K562 (cell line): ENCODE results near the gene LMO2. TPM values are rescaled to one million over a fixed set of nuclear protein-coding genes. Genes with fewer than 3 reads are reported as not detected.

Experiments
- CBX5 ChIP-seq: IDR thresholded peaks from 2 replicates; pipeline ENCODE4 v1.6.1; 2014; ENCODE audit warnings: low read depth, borderline replicate concordance
- CHD1 ChIP-seq: fragments of 200-600 bp; sonication (generic); IDR thresholded peaks from one replicate; pipeline ENCODE4 v1.6.1; 2012; ENCODE audit warnings: mild to moderate bottlenecking, moderate library complexity, low read length, inconsistent platforms
- CREM ChIP-seq: IDR thresholded peaks from 2 replicates; pipeline ENCODE4 v1.6.1; 2014; ENCODE audit warnings: antibody characterized with exemption, low read depth
- ETV1 ChIP-seq: fragments of 450-650 bp; conservative IDR thresholded peaks from 2 replicates; pipeline ENCODE4 v1.6.1; 2016; ENCODE audit warnings: missing genetic modification characterization, control low read depth, low read depth, missing compliant biosample characterization
- FOXA1 ChIP-seq: fragments of 450-650 bp; IDR thresholded peaks from 2 replicates; pipeline ENCODE4 v1.6.1; 2016; ENCODE audit warnings: mild to moderate bottlenecking, borderline replicate concordance
- PHF21A ChIP-seq: fragments of 450-650 bp; IDR thresholded peaks from 2 replicates; pipeline ENCODE4 v1.6.1; 2017; ENCODE audit warnings: low read depth, borderline replicate concordance
- POLR2A ChIP-seq: fragments of 450-650 bp; conservative IDR thresholded peaks from 2 replicates; pipeline ENCODE4 v1.6.1; 2016
- POLR2B ChIP-seq: fragments of 450-650 bp; IDR thresholded peaks from 2 replicates; pipeline ENCODE4 v1.6.1; 2018; ENCODE audit warnings: low read depth; ENCODE audit not compliant: partially characterized antibody
- PRMT5 ChIP-seq: sonication (generic); formaldehyde crosslinking; IDR thresholded peaks from 2 replicates; pipeline ENCODE4 v1.5.0; 2020; ENCODE audit warnings: missing genetic modification reagents
- RHOXF2B ChIP-seq: fragments of 250-450 bp; sonication (Bioruptor Pico); conservative IDR thresholded peaks from 2 replicates; pipeline ENCODE4 v1.5.1; 2021
- SMARCC2 ChIP-seq: fragments of 450-650 bp; IDR thresholded peaks from 2 replicates; pipeline ENCODE4 v1.6.1; 2017; ENCODE audit warnings: antibody characterized with exemption, moderate library complexity, mild to moderate bottlenecking, low read depth
- SRSF9 ChIP-seq: fragments of 200-400 bp; formaldehyde crosslinking; IDR thresholded peaks from 2 replicates; pipeline ENCODE4 v1.6.1; 2017; ENCODE audit warnings: low read depth, low read length, borderline replicate concordance
- ZKSCAN3 ChIP-seq: fragments of 250-450 bp; sonication (Bioruptor Pico); IDR thresholded peaks from 2 replicates; pipeline ENCODE4 v1.4.0; 2020
- polyA plus RNA-seq, 8 experiments: library from polyadenylated mRNA; depleted of rRNA in 4 of 8; stranded (reverse) in 5 of 8; unstranded in 3 of 8; fragments of >200 nt; fragmentation: Nextera tagmentation in 2 of 8; fragmentation: Illumina TruSeq in 1 of 8; extraction: Ambion mirVana in 2 of 8; extraction: Trizol in 1 of 8; gene quantifications; 2 replicates each; pipeline versions ENCODE4 v1.2.1 to v1.2.3, GENCODE V29; 2011 to 2014; ENCODE audit warnings: inconsistent platforms in 1 of 8, missing spikeins in 1 of 8
- total RNA-seq, 7 experiments: library from RNA; depleted of rRNA in 6 of 7; stranded (reverse); fragments of >200 nt in 6 of 7; fragmentation: Illumina TruSeq in 2 of 7; extraction: Trizol in 2 of 7; gene quantifications; 2 replicates each; pipeline versions ENCODE4 v1.2.1 to v1.2.3, GENCODE V29; 2011 to 2021; ENCODE audit warnings: low replicate concordance in 1 of 7
- TF ChIP-seq, protein P1 (sequence below): fragments of 450-650 bp; IDR thresholded peaks from 2 replicates; pipeline ENCODE4 v1.7.0; 2016; ENCODE audit warnings: borderline replicate concordance
- TF ChIP-seq, protein P2 (sequence below), 2 experiments: fragments of 450-650 bp in 1 of 2; sonication (generic) in 1 of 2; formaldehyde crosslinking in 1 of 2; IDR thresholded peaks; 2 replicates each; pipeline versions ENCODE4 v1.7.1 to v1.9.0; 2016 to 2022; ENCODE audit warnings: inconsistent platforms in 1 of 2, mild to moderate bottlenecking in 1 of 2, missing genetic modification reagents in 1 of 2
- TF ChIP-seq, protein P3 (sequence below): fragments of 450-650 bp; conservative IDR thresholded peaks from 2 replicates; pipeline ENCODE4 v1.6.1; 2016; ENCODE audit warnings: missing genetic modification characterization, low read depth, mild to moderate bottlenecking, control low read depth, missing compliant biosample characterization

The LMO2 gene
- total and polyA plus RNA-seq, 9 of the 15 experiments (the other 6 are each of a cell fraction or from before 2014, with no cell fraction given) = 6.9 to 126 (median 91.5) TPM

DNA sequence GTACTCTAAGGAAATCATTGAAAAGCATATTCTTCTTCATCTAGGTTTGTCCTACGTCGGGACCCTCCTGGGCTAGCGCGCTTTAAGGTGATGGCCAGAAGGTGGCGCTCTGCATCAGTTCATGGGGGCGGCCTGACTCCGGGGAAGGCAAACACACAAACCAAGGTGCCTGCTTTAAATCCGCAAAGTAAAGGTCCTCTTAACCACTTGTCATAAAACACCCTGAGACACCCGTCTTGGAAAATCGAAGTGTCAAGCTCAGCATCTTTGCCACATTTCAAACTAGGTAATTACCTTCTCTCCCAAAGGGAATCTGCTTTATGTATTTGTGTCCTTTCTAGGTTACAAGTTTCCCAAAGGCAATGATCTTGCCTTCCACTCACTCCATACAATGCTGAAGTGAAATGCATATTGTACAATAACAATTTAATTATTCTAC, 33.9 kb downstream of the LMO2 start (continued):
- TF ChIP-seq RHOXF2B (CRISPR knock-in tag) = no peak
- no peak for TF ChIP-seq PRMT5 (CRISPR knock-in tag)
- no peak for TF ChIP-seq PHF21A
- TF ChIP-seq CBX5 = no peak
- TF ChIP-seq, protein P1, sequence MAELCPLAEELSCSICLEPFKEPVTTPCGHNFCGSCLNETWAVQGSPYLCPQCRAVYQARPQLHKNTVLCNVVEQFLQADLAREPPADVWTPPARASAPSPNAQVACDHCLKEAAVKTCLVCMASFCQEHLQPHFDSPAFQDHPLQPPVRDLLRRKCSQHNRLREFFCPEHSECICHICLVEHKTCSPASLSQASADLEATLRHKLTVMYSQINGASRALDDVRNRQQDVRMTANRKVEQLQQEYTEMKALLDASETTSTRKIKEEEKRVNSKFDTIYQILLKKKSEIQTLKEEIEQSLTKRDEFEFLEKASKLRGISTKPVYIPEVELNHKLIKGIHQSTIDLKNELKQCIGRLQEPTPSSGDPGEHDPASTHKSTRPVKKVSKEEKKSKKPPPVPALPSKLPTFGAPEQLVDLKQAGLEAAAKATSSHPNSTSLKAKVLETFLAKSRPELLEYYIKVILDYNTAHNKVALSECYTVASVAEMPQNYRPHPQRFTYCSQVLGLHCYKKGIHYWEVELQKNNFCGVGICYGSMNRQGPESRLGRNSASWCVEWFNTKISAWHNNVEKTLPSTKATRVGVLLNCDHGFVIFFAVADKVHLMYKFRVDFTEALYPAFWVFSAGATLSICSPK = no peak
- TF ChIP-seq, protein P2, sequence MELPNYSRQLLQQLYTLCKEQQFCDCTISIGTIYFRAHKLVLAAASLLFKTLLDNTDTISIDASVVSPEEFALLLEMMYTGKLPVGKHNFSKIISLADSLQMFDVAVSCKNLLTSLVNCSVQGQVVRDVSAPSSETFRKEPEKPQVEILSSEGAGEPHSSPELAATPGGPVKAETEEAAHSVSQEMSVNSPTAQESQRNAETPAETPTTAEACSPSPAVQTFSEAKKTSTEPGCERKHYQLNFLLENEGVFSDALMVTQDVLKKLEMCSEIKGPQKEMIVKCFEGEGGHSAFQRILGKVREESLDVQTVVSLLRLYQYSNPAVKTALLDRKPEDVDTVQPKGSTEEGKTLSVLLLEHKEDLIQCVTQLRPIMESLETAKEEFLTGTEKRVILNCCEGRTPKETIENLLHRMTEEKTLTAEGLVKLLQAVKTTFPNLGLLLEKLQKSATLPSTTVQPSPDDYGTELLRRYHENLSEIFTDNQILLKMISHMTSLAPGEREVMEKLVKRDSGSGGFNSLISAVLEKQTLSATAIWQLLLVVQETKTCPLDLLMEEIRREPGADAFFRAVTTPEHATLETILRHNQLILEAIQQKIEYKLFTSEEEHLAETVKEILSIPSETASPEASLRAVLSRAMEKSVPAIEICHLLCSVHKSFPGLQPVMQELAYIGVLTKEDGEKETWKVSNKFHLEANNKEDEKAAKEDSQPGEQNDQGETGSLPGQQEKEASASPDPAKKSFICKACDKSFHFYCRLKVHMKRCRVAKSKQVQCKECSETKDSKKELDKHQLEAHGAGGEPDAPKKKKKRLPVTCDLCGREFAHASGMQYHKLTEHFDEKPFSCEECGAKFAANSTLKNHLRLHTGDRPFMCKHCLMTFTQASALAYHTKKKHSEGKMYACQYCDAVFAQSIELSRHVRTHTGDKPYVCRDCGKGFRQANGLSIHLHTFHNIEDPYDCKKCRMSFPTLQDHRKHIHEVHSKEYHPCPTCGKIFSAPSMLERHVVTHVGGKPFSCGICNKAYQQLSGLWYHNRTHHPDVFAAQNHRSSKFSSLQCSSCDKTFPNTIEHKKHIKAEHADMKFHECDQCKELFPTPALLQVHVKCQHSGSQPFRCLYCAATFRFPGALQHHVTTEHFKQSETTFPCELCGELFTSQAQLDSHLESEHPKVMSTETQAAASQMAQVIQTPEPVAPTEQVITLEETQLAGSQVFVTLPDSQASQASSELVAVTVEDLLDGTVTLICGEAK (IDR thresholded peaks at IDR 0.05) = no peak
- TF ChIP-seq, protein P2 (CRISPR knock-in tag; IDR thresholded peaks at IDR 0.05) = no peak
- peak; percentile 43; the same call in 1 of the 2 replicates for TF ChIP-seq POLR2A
- no peak for TF ChIP-seq CREM
- TF ChIP-seq, protein P3, sequence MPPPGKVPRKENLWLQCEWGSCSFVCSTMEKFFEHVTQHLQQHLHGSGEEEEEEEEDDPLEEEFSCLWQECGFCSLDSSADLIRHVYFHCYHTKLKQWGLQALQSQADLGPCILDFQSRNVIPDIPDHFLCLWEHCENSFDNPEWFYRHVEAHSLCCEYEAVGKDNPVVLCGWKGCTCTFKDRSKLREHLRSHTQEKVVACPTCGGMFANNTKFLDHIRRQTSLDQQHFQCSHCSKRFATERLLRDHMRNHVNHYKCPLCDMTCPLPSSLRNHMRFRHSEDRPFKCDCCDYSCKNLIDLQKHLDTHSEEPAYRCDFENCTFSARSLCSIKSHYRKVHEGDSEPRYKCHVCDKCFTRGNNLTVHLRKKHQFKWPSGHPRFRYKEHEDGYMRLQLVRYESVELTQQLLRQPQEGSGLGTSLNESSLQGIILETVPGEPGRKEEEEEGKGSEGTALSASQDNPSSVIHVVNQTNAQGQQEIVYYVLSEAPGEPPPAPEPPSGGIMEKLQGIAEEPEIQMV (tag) = no peak
- no peak for TF ChIP-seq ETV1 (tag)
- no peak for TF ChIP-seq FOXA1
- no peak for TF ChIP-seq CHD1
- no peak for TF ChIP-seq SRSF9
- no peak for TF ChIP-seq POLR2B
- TF ChIP-seq SMARCC2 = no peak
- no peak for TF ChIP-seq ZKSCAN3 (CRISPR knock-in tag)
